Measurements from ENCODE around the gene SEC22C. TPM values are rescaled to one million over a fixed set of nuclear protein-coding genes. Genes with fewer than 3 reads are reported as not detected.
"Not testable (repeated sequence)": the region's sequence is repeated elsewhere in the genome, so short reads cannot be mapped to it uniquely, and the experiment has no call there.

The SEC22C gene
- total RNA-seq = 31.5 TPM
- long read RNA-seq, transcript SEC22C-201 (7 exons, 1,380 nt) = minor isoform, 9 of 40 reads
- long read RNA-seq, transcript SEC22C-202 (7 exons, 1,608 nt) = major isoform, 11 of 40 reads
- long read RNA-seq, partial matches to known transcripts = 1 of 40 reads
- long read RNA-seq, other reads (novel, unspliced or antisense) = 19 of 40 reads

GRCh38 chr3:42581709-42582473, at the start of gene SEC22C:
Gene SEC22C (minus strand): TSS chr3:42581967. CDS start chr3:42569046, 12,921 bp downstream.
- peak; percentile 98 for DNase-seq (ENCODE audit: low spot score)
- intact Hi-C loops (cut with DNase I) = loop anchor here (2.0 to 5.0 kb wide), 2 partner anchors 73 to 165 kb away; no protein-coding TSS in a partner anchor

DNA sequence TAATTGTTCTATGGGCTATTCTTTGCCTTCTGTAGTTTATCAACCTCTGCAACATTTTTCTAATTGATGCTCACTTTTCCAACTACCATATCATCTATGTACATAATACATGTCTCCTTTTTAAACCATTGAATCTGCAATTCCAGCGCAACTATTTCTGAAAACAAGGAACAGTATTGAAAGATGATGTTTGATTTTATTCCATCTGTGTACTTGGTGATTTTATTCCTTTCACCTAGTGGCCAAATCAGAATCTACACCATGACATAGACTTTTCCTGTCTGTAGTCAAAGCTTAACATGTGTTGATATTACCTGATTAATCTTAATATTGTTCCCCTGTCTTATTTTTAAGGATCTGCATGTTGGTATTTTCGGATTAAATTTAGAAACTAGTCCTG, 31.7 kb upstream of the SEC22C start:
- no peak for DNase-seq (ENCODE audit: low spot score)
- intact Hi-C loops (cut with DNase I) = no loop called here

DNA sequence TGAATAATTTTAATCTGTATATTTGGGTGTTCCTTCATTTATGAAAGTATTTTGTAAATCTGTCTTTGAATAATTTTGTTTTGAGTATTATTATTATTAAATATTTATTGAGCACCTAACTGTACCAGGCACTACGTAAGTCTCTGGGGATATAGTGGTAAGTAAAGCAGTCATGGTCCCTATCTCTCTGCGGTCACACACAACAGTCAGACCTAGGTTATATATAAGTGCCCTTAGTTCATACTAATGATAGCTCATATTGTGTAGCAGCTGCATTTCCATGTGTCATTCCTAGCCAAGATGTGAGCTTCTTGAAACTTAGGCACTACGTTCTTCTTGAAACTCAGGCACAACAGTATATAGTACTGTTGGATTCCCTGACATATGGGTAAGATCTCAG, 31.2 kb upstream of the SEC22C start:
- intact Hi-C loops (cut with DNase I) = no loop called here
- no peak for DNase-seq (ENCODE audit: low spot score)

DNA sequence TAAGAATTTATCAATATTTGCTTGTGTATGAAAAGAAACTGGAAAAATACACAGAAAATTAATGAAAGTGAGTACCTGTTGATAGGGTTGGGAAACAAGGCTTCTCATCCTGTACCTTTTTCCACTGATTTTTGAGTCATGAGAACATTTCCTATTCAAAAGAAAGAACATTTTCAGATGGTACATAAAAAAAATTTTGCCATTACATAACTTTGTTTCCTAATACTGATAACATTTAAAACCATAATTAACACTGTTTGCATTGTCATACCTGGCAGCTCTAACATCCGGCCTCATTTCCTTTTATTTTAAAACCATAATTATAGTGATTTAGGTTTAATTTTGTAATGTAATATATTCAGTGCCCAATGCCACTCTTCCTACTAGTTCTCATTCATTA, 30.4 kb upstream of the SEC22C start:
- intact Hi-C loops (cut with DNase I) = no loop called here
- no peak for DNase-seq (ENCODE audit: low spot score)

DNA sequence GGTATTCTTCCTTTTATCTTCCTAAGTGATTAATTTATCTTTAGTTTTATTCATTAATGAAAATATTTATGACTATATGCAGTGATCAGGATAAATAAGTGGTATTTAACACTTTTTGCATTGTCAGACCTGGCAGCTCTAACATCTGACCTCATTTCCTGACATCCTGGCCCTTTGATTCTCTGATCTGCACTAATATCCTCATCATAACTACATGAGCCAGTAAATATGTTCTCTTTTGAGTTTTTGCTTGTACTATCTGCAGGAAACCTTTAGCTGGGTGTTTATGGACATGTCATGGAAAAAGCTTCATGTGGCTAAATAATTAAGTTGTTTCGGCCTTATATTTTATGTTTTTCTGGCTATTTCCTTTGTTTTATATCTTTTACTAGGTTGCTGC, 29.2 kb upstream of the SEC22C start:
- intact Hi-C loops (cut with DNase I) = no loop called here
- DNase-seq (ENCODE audit: low spot score) = no peak

DNA sequence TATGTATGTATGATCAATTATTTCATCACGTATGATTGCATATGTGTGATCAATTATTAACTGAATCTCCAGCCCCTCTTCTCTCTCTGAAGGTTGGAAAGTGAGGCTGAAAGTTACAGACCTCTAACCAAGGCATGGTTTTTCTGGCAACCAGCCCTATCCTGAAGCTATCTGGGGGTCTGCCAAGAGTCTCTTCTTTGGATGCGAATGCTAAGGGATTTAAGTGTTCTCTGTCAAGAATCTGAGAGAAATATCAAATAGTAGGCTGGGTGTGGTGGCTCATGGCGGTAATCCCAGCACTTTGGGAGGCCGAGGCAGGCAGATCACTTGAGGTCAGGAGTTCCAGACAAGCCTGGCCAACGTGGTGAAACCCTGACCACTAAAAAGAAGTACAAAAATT, 26.8 kb upstream of the SEC22C start:
- no peak for DNase-seq (ENCODE audit: low spot score)
- intact Hi-C loops (cut with DNase I) = no loop called here

DNA sequence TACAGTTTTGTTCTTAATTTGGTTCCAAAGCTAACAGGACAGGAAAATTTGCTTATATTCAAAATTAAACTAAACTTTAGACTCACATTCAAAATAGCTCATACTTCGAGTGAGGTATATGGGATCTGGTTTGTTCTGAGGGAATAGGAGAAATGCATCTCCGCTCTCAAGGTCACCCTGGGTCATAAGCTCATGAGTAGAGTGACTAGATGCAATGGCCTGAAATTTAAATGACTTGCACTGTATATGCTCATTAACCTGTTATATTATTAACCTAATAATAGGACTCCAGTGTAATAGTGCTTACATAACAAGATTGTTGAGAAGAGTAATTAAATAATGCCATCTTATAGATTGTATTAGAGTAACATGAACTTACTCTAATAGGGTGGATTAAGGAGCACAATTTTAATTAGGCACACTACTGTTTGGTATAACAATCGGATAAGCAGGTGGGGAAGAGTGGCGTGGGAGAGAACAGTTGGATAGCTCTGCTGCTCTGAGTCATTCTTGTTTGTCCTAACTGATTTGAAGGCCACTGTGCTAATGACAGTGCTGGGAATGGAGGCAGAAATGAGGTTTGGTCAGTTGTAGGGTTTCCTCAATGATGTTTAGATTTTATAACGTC, 23.9 kb upstream of the SEC22C start:
- no peak for DNase-seq (ENCODE audit: low spot score)

GRCh38 chr3:42602961-42603360, 21.2 kb upstream of the SEC22C start:
- DNase-seq (ENCODE audit: low spot score) = no peak
- intact Hi-C loops (cut with DNase I) = loop anchor here (5.0 kb wide), 1 partner anchor 144 kb away; no protein-coding TSS in a partner anchor

More for the DNA sequence above, 23.9 kb upstream of the SEC22C start:
- intact Hi-C loops (cut with DNase I) = no loop called here

DNA sequence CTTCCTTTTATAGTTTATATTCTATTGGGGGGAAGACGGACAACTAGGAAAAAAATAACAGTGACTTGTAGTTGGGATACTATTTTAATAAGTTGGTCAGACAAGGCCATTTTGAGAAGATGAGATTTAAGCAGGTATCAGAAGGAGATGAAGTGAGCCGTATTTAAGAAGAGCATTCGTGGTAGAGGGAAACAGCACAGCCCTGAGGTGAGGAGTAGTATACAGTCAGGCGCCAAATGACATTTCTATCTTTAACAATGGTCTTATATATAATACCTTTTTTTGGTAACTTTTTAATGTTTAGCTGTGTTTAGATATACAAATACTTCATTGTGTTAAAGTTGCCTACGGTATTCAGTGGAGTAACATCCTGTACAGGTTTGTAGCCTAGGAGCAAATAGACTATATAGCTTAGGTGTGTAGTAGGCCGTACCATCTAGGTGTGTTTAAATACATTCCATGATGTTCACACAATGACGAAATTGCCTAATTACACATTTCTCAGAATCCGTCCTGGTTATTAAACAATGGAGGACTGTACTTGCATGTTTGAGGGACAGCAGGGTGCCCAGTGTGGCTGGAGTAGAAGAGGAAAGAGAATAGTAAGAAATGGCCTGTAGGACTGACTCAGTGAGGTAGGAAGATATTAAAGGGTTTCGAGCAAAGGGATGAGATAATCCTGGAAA, 20.3 kb upstream of the SEC22C start:
- DNase-seq (ENCODE audit: low spot score) = no peak
- intact Hi-C loops (cut with DNase I) = loop anchor here (2.0 to 5.0 kb wide), 2 partner anchors 51 to 145 kb away; partner anchors contain the start of gene ZBTB47

DNA sequence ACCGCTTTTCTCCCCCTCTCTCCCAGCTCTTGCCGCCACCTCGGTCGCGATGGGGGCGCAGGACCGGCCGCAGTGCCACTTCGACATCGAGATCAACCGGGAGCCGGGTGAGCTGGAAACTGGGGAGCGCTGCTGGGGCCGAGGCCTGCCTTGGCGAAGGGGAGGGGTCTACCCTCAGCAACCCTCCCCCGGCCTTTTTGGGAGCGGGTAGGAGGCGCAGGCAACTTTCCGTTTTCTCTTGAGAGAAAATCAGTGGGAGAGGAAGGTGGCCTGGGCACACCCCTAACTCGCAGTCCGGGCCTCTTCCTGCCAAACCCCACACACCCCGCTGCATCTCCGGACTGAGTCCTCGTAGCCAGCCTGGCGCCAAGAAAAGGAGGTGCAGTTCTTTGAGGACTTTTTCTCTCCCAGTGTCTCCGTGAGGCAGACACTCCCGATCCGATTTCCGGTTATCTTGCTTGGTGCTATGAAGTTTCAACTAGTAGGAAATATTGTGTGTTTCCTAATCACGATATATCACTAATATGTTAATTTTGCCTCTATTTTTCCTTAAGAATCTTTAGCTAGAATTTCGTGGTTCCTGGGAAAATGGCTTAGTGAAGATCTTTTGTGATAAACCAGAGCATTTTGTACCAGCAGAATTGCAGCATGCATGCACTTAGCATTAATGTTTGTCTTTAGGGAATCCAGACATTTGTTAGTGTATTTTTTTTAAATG, 19.4 kb upstream of the SEC22C start:
- intact Hi-C loops (cut with DNase I) = loop anchor here (1.0 to 5.0 kb wide), 3 partner anchors 52 to 146 kb away; partner anchors contain the start of gene ZBTB47
- peak; percentile 83 for DNase-seq (ENCODE audit: low spot score)

- intact Hi-C loops (cut with DNase I) = loop anchor here (1.0 to 5.0 kb wide), 3 partner anchors 52 to 147 kb away; partner anchors contain the start of gene ZBTB47
These were observed 18.6 kb upstream of the SEC22C start, which contains the start of gene NKTR for GRCh38 chr3:42600111-42600957. Gene NKTR (plus strand): TSS chr3:42600686. CDS start chr3:42601007, 321 bp downstream.

GRCh38 chr3:42597098-42597497, 15.3 kb upstream of the SEC22C start:
- intact Hi-C loops (cut with DNase I); DNase-seq (ENCODE audit: low spot score): not testable (repeated sequence)

More at GRCh38 chr3:42600111-42600957, 18.6 kb upstream of the SEC22C start, which contains the start of gene NKTR:
- peak; percentile 98 for DNase-seq (ENCODE audit: low spot score)

GRCh38 chr3:42595682-42596081, 13.9 kb upstream of the SEC22C start:
- intact Hi-C loops (cut with DNase I) = no loop called here
- DNase-seq (ENCODE audit: low spot score) = no peak

DNA sequence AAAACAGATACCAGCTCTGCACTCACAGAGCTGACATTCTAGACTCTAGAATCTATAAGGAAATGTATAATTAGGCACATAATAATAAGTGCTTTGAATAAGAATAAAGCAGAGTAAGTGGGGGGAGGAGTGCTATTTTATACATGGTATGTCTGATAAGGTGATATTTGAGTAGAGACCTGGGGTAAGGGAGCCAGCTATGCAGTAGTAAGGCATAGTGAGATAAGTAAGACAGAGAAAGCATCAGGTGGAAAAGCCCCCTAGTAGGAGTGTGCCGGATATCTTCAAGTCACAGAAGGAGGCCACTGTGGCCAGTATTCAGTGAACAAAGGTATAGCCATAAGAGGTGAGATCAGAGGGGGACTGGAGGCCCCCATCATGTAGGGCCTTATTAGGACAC, 11.9 kb upstream of the SEC22C start:
- no peak for DNase-seq (ENCODE audit: low spot score)
- intact Hi-C loops (cut with DNase I) = no loop called here

- no peak for DNase-seq (ENCODE audit: low spot score)
- intact Hi-C loops (cut with DNase I) = no loop called here
These were observed 10.0 kb upstream of the SEC22C start for GRCh38 chr3:42591811-42592210.

GRCh38 chr3:42590989-42591756, 9.4 kb upstream of the SEC22C start:
- intact Hi-C loops (cut with DNase I) = no loop called here
- DNase-seq (ENCODE audit: low spot score) = no peak

- intact Hi-C loops (cut with DNase I) = no loop called here
These were observed 7.8 kb upstream of the SEC22C start for GRCh38 chr3:42589382-42590109.

More at GRCh38 chr3:42589382-42590109, 7.8 kb upstream of the SEC22C start:
- no peak for DNase-seq (ENCODE audit: low spot score)
